IMR-90 (cell line): ENCODE results near the gene ANKRD6.

Source experiments
- BHLHE40 ChIP-seq: fragments of 150-350 bp; IDR thresholded peaks from 2 replicates; pipeline ENCODE4 v1.6.1; 2016; ENCODE audit warnings: mild to moderate bottlenecking, low read depth, low read length
- CEBPB ChIP-seq: IDR thresholded peaks from 2 replicates; pipeline ENCODE4 v1.6.1; 2012; ENCODE audit warnings: low read depth, low read length, improper control_type of control experiment
- ELK1 ChIP-seq: fragments of 150-350 bp; IDR thresholded peaks from 2 replicates; pipeline ENCODE4 v1.6.1; 2016; ENCODE audit warnings: low read depth, mild to moderate bottlenecking, low read length, moderate library complexity, borderline replicate concordance
- POLR2A ChIP-seq: IDR thresholded peaks from 2 replicates; pipeline ENCODE4 v1.6.1; 2012; ENCODE audit warnings: mild to moderate bottlenecking, low read depth, low read length
- RFX5 ChIP-seq: IDR thresholded peaks from 2 replicates; pipeline ENCODE4 v1.8.0; 2012; ENCODE audit warnings: low read depth, mild to moderate bottlenecking, low read length, moderate library complexity
- TF ChIP-seq, protein P1 (sequence below): conservative IDR thresholded peaks from 2 replicates; pipeline ENCODE4 v1.5.1; 2012; ENCODE audit warnings: mild to moderate bottlenecking, low read depth, low read length, improper control_type of control experiment

DNA sequence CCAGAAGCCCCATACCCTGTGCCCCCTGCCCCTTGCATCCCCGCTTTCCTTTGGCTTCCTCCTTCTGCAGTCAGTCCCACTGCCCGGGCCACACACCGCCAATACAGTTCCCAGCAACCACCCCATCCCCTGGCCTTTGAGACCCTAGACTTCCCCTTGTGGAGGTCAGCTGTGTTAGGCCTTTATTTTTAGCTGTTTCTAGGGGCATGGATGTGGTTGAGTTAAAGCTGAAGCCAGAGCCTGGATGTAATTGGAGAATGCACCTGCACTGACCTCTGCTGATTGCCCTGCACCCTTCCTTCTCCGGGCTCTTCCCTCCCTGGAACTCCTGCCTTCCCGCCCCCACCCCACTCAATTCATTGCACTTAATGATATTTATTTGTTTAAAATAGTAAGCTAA, 171.7 kb downstream of the ANKRD6 start:
- TF ChIP-seq, protein P1, sequence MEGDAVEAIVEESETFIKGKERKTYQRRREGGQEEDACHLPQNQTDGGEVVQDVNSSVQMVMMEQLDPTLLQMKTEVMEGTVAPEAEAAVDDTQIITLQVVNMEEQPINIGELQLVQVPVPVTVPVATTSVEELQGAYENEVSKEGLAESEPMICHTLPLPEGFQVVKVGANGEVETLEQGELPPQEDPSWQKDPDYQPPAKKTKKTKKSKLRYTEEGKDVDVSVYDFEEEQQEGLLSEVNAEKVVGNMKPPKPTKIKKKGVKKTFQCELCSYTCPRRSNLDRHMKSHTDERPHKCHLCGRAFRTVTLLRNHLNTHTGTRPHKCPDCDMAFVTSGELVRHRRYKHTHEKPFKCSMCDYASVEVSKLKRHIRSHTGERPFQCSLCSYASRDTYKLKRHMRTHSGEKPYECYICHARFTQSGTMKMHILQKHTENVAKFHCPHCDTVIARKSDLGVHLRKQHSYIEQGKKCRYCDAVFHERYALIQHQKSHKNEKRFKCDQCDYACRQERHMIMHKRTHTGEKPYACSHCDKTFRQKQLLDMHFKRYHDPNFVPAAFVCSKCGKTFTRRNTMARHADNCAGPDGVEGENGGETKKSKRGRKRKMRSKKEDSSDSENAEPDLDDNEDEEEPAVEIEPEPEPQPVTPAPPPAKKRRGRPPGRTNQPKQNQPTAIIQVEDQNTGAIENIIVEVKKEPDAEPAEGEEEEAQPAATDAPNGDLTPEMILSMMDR, result no peak
- TF ChIP-seq CEBPB, result no peak
- TF ChIP-seq POLR2A, result no peak
- TF ChIP-seq ELK1, result no peak
- no peak for TF ChIP-seq RFX5
- no peak for TF ChIP-seq BHLHE40
